IMR-90 (cell line): Measurements from ENCODE around the gene CASZ1. TPM values are rescaled to one million over a fixed set of nuclear protein-coding genes. Genes with fewer than 3 reads are reported as not detected.

Source experiments
- ATAC-seq: fragments of 200-7000 bp; cut with Tn5 transposase; 2 replicates; pipeline ENCODE4 v1.9.1; 2020; ENCODE audit warnings: low read depth, mild to moderate bottlenecking, moderate library complexity
- BruUV-seq: library from RNA; stranded (reverse); fragments of 400-500 nt; replicated peaks from 2 replicates; lab custom pipeline; 2021; lab: Mats Ljungman, UMichigan
- CTCF ChIA-PET: fragments of 300-600 bp; formaldehyde crosslinking; extraction: SDS; loops from one replicate; lab custom pipeline; 2021; ENCODE audit warnings: antibody characterized with exemption; lab: Yijun Ruan, JAX
- POLR2A ChIA-PET: fragments of 300-600 bp; sonication (Branson Sonifier 250); formaldehyde crosslinking; loops from one replicate; lab custom pipeline; 2022; ENCODE audit warnings: antibody characterized with exemption; ENCODE audit not compliant: unreplicated experiment; lab: Charles Lee
- DNase-seq: peaks from one replicate; pipeline ENCODE4 v3.0.0; 2013
- H2AFZ ChIP-seq: replicated peaks from 2 replicates; pipeline ENCODE3; 2013; ENCODE audit warnings: low read length, mild to moderate bottlenecking; ENCODE audit not compliant: poor library complexity
- H2AK5ac ChIP-seq: 2 replicates; pipeline ENCODE4 v1.6.1; 2013; ENCODE audit warnings: low read depth, low read length, inconsistent platforms
- H2AK9ac ChIP-seq: replicated peaks from 2 replicates; pipeline ENCODE3; 2013; ENCODE audit warnings: mild to moderate bottlenecking, low read depth, low read length, moderate library complexity; ENCODE audit not compliant: poor library complexity
- H2BK120ac ChIP-seq: 2 replicates; pipeline ENCODE4 v1.6.1; 2013; ENCODE audit warnings: low read depth, low read length, inconsistent platforms
- H2BK15ac ChIP-seq: 3 replicates; pipeline ENCODE4 v1.6.1; 2013; ENCODE audit warnings: low read depth, low read length, inconsistent platforms
- H2BK20ac ChIP-seq: 2 replicates; pipeline ENCODE4 v1.6.1; 2013; ENCODE audit warnings: low read depth, mild to moderate bottlenecking, inconsistent platforms, low read length, moderate library complexity
- H2BK5ac ChIP-seq: 2 replicates; pipeline ENCODE4 v1.6.1; 2013; ENCODE audit warnings: mild to moderate bottlenecking, low read depth, low read length, inconsistent platforms; ENCODE audit not compliant: poor library complexity, severe bottlenecking
- H3K14ac ChIP-seq: replicated peaks from 2 replicates; pipeline ENCODE4 v1.6.1; 2013; ENCODE audit warnings: low read depth, low read length, inconsistent platforms
- H3K18ac ChIP-seq: 2 replicates; pipeline ENCODE4 v1.6.1; 2013; ENCODE audit warnings: low read depth, low read length, control low read depth
- H3K23ac ChIP-seq: 2 replicates; pipeline ENCODE4 v1.6.1; 2013; ENCODE audit warnings: low read depth, low read length, inconsistent platforms
- H3K27ac ChIP-seq: 2 replicates; pipeline ENCODE4 v1.5.1; 2013; ENCODE audit warnings: mild to moderate bottlenecking, control low read depth, low read length; ENCODE audit not compliant: insufficient read depth
- H3K27me3 ChIP-seq: 2 replicates; pipeline ENCODE4 v1.6.1; 2013; ENCODE audit warnings: low read length; ENCODE audit not compliant: control insufficient read depth, insufficient read depth
- H3K36me3 ChIP-seq: 2 replicates; pipeline ENCODE4 v1.6.1; 2013; ENCODE audit warnings: low read length, mixed read lengths; ENCODE audit not compliant: control insufficient read depth, insufficient read depth
- H3K4ac ChIP-seq: 2 replicates; pipeline ENCODE4 v1.6.1; 2013; ENCODE audit warnings: low read depth, low read length, inconsistent platforms
- H3K4me1 ChIP-seq: 2 replicates; pipeline ENCODE4 v1.6.1; 2013; ENCODE audit warnings: low read length, mixed read lengths; ENCODE audit not compliant: control insufficient read depth, insufficient read depth
- H3K4me2 ChIP-seq: 2 replicates; pipeline ENCODE4 v1.6.1; 2013; ENCODE audit warnings: low read depth, mild to moderate bottlenecking, control low read depth, low read length, moderate library complexity
- H3K4me3 ChIP-seq: 2 replicates; pipeline ENCODE4 v1.5.1; 2013; ENCODE audit warnings: low read depth, mild to moderate bottlenecking, control low read depth, low read length, moderate library complexity; ENCODE audit not compliant: insufficient read depth
- H3K56ac ChIP-seq: 2 replicates; pipeline ENCODE4 v1.6.1; 2013; ENCODE audit warnings: low read length, inconsistent platforms; ENCODE audit not compliant: insufficient read depth; ENCODE audit errors: extremely low read depth
- H3K79me1 ChIP-seq, 2 experiments: 2 replicates each; pipeline ENCODE4 v1.6.1; 2013; ENCODE audit warnings: low read length in 2 of 2, inconsistent platforms in 1 of 2, low read depth in 1 of 2
- H3K9ac ChIP-seq: 2 replicates; pipeline ENCODE4 v1.6.1; 2013; ENCODE audit warnings: low read depth, low read length, control low read depth
- H3K9me1 ChIP-seq: 2 replicates; pipeline ENCODE4 v1.6.1; 2013; ENCODE audit warnings: low read length, inconsistent platforms; ENCODE audit not compliant: insufficient read depth
- H3K9me3 ChIP-seq: 2 replicates; pipeline ENCODE4 v1.6.1; 2013; ENCODE audit warnings: low read length; ENCODE audit not compliant: control insufficient read depth, insufficient read depth
- H4K20me1 ChIP-seq: 2 replicates; pipeline ENCODE4 v1.6.1; 2013; ENCODE audit warnings: low read length, inconsistent platforms; ENCODE audit not compliant: insufficient read depth
- H4K5ac ChIP-seq: 2 replicates; pipeline ENCODE4 v1.6.1; 2013; ENCODE audit warnings: mild to moderate bottlenecking, low read depth, low read length, control low read depth
- H4K8ac ChIP-seq, 2 experiments: 2 replicates each; pipeline ENCODE4 v1.6.1; 2013; ENCODE audit warnings: low read depth in 2 of 2, low read length in 2 of 2, control low read depth in 1 of 2, inconsistent platforms in 1 of 2
- H4K91ac ChIP-seq: 2 replicates; pipeline ENCODE4 v1.6.1; 2013; ENCODE audit warnings: low read depth, low read length, inconsistent platforms; ENCODE audit not compliant: insufficient read depth
- BHLHE40 ChIP-seq: fragments of 150-350 bp; IDR thresholded peaks from 2 replicates; pipeline ENCODE4 v1.6.1; 2016; ENCODE audit warnings: mild to moderate bottlenecking, low read depth, low read length
- CHD1 ChIP-seq: IDR thresholded peaks from 2 replicates; pipeline ENCODE4 v1.6.1; 2012; ENCODE audit warnings: low read depth, low read length, improper control_type of control experiment
- ELK1 ChIP-seq: fragments of 150-350 bp; IDR thresholded peaks from 2 replicates; pipeline ENCODE4 v1.6.1; 2016; ENCODE audit warnings: low read depth, mild to moderate bottlenecking, low read length, moderate library complexity, borderline replicate concordance
- MAFK ChIP-seq: IDR thresholded peaks from 2 replicates; pipeline ENCODE4 v1.6.1; 2012; ENCODE audit warnings: low read depth, low read length, improper control_type of control experiment
- MAZ ChIP-seq: IDR thresholded peaks from 2 replicates; pipeline ENCODE4 v1.6.1; 2012; ENCODE audit warnings: low read depth, mild to moderate bottlenecking, low read length, improper control_type of control experiment, moderate library complexity, borderline replicate concordance
- MXI1 ChIP-seq: IDR thresholded peaks from 2 replicates; pipeline ENCODE4 v1.6.1; 2012; ENCODE audit warnings: low read depth, mild to moderate bottlenecking, low read length, moderate library complexity, borderline replicate concordance
- NFE2L2 ChIP-seq: fragments of 150-350 bp; IDR thresholded peaks from 2 replicates; pipeline ENCODE4 v1.6.1; 2016; ENCODE audit warnings: low read depth, mild to moderate bottlenecking, low read length
- POLR2A ChIP-seq: IDR thresholded peaks from 2 replicates; pipeline ENCODE4 v1.6.1; 2012; ENCODE audit warnings: mild to moderate bottlenecking, low read depth, low read length
- RCOR1 ChIP-seq: IDR thresholded peaks from 2 replicates; pipeline ENCODE4 v1.6.1; 2012; ENCODE audit warnings: mild to moderate bottlenecking, low read length, improper control_type of control experiment; ENCODE audit not compliant: insufficient replicate concordance
- RFX5 ChIP-seq: IDR thresholded peaks from 2 replicates; pipeline ENCODE4 v1.8.0; 2012; ENCODE audit warnings: low read depth, mild to moderate bottlenecking, low read length, moderate library complexity
- SMC3 ChIP-seq: fragments of 150-350 bp; IDR thresholded peaks from 2 replicates; pipeline ENCODE4 v1.6.1; 2016; ENCODE audit warnings: low read depth, mild to moderate bottlenecking, antibody characterized with exemption, low read length, moderate library complexity
- WGBS, 2 experiments: methylation state at CpG; one replicate each; pipeline versions ENCODE4 v1.1.5 to v1.1.7; 2013; ENCODE audit warnings: missing lambda C conversion rate in 2 of 2; ENCODE audit not compliant: insufficient read length in 1 of 2; ENCODE audit errors: extremely low coverage in 2 of 2; 5-methylcytosine and 5-hydroxymethylcytosine counted together
- dilution Hi-C: fragments of 300-500 bp; cut with HindIII; formaldehyde crosslinking; loops from one replicate; pipeline ENCODE4 v1.14.3; 2018; ENCODE audit warnings: low sequenced_read_pairs; ENCODE audit not compliant: unreplicated experiment
- in situ Hi-C: fragments of 300-500 bp; cut with MboI; formaldehyde crosslinking; loops from 3 replicates; pipeline ENCODE4 v1.14.3; 2019; ENCODE audit warnings: low sequenced_read_pairs, inconsistent platforms, mixed read lengths
- intact Hi-C: fragments of 100-400 bp; cut with micrococcal nuclease; formaldehyde crosslinking; loops from 2 replicates; pipeline ENCODE4 v1.10.0; 2022
- polyA plus RNA-seq, 3 experiments: library from polyadenylated mRNA; depleted of rRNA; stranded (reverse); fragments of >200 nt; gene quantifications; 2 replicates each; pipeline ENCODE4 v1.2.3, GENCODE V29; 2012; ENCODE audit warnings: low replicate concordance in 1 of 3
- total RNA-seq: library from RNA; depleted of rRNA; stranded (reverse); fragments of >200 nt; gene quantifications from 2 replicates; pipeline ENCODE4 v1.2.3, GENCODE V29; 2012
- TF ChIP-seq, protein P1 (sequence below): conservative IDR thresholded peaks from 2 replicates; pipeline ENCODE4 v1.5.1; 2012; ENCODE audit warnings: mild to moderate bottlenecking, low read depth, low read length, improper control_type of control experiment
- TF ChIP-seq, protein P2 (sequence below): fragments of 150-350 bp; IDR thresholded peaks from 2 replicates; pipeline ENCODE4 v1.6.1; 2017; ENCODE audit warnings: mild to moderate bottlenecking, antibody characterized with exemption, low read length, low read depth

CASZ1 gene
- total and polyA plus RNA-seq, 2 of the 4 experiments (the other 2 are of a cell fraction), result 0.18 to 0.24 TPM

DNA sequence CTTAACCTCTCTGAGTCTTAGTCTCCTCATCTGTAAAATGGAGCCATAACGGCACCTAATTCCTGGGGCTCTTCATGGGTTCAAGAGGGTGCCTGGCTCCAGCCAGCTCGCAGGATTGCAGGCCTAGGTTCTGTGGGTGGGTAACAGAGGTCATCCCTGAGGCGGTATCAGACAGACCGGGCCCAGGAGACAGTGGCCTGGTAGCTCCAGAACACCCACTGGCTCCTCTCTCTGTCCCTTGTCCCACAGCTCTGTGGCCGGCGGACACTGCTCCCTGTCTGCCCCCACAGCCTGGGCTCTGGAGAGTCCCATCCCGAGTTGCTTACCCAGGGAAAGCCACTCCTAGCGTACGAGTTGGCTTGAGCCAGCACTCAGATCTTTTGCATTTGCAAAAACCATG, 171.4 kb downstream of the CASZ1 start:
- ChIA-PET POLR2A (no interaction called here), CTCF (no interaction called here)
- H3K9me3 ChIP-seq, result no peaks in the 10 kb centered on the region
- no peak overlapping the region for H2AK9ac ChIP-seq
- ATAC-seq (no peak), DNase-seq (no peak)
- H3K18ac ChIP-seq, result no peak overlapping the region
- H4K8ac ChIP-seq, result no peak overlapping the region
- no peak overlapping the region for H2AFZ ChIP-seq
- intact Hi-C loops (no loop called here), dilution Hi-C loops (no loop called here), in situ Hi-C loops (no loop called here)
- no peak overlapping the region for H3K14ac ChIP-seq
- H4K91ac ChIP-seq, result no peak overlapping the region
- no peak overlapping the region for H3K27ac ChIP-seq
- no peak overlapping the region for H2BK15ac ChIP-seq
- H2BK20ac ChIP-seq, result no peak overlapping the region
- no peaks in the 10 kb centered on the region for H3K4me1 ChIP-seq
- TF ChIP-seq, protein P1, sequence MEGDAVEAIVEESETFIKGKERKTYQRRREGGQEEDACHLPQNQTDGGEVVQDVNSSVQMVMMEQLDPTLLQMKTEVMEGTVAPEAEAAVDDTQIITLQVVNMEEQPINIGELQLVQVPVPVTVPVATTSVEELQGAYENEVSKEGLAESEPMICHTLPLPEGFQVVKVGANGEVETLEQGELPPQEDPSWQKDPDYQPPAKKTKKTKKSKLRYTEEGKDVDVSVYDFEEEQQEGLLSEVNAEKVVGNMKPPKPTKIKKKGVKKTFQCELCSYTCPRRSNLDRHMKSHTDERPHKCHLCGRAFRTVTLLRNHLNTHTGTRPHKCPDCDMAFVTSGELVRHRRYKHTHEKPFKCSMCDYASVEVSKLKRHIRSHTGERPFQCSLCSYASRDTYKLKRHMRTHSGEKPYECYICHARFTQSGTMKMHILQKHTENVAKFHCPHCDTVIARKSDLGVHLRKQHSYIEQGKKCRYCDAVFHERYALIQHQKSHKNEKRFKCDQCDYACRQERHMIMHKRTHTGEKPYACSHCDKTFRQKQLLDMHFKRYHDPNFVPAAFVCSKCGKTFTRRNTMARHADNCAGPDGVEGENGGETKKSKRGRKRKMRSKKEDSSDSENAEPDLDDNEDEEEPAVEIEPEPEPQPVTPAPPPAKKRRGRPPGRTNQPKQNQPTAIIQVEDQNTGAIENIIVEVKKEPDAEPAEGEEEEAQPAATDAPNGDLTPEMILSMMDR, result no peak
- no peak for TF ChIP-seq SMC3
- no peak for TF ChIP-seq BHLHE40
- TF ChIP-seq CHD1, result no peak
- TF ChIP-seq ELK1, result no peak
- no peak for TF ChIP-seq MXI1
- no peak for TF ChIP-seq NFE2L2
- no peak for TF ChIP-seq MAZ
- no peak for TF ChIP-seq RFX5
- no peak for TF ChIP-seq MAFK
- no peak for TF ChIP-seq RCOR1
- no peak for TF ChIP-seq POLR2A
- TF ChIP-seq, protein P2, sequence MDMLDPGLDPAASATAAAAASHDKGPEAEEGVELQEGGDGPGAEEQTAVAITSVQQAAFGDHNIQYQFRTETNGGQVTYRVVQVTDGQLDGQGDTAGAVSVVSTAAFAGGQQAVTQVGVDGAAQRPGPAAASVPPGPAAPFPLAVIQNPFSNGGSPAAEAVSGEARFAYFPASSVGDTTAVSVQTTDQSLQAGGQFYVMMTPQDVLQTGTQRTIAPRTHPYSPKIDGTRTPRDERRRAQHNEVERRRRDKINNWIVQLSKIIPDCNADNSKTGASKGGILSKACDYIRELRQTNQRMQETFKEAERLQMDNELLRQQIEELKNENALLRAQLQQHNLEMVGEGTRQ, result no peak
- no peak overlapping the region for H2AK5ac ChIP-seq
- H3K9ac ChIP-seq, result no peak overlapping the region
- no TSS peak for BruUV-seq
- WGBS, 2 experiments, result 85% methylated on average over 5 of the region's 9 CpGs; no CpG with 5 or more reads in 1 of the 2 experiments
- no peaks in the 10 kb centered on the region for H3K27me3 ChIP-seq
- H3K36me3 ChIP-seq, result peaks cover 27% of the 10 kb centered on the region
- no peak overlapping the region for H3K56ac ChIP-seq
- H3K79me1 ChIP-seq, result no peaks in the 10 kb centered on the region
- H3K9me1 ChIP-seq, result no peaks in the 10 kb centered on the region
- no peaks in the 10 kb centered on the region for H4K20me1 ChIP-seq
- H4K5ac ChIP-seq, result no peak overlapping the region
- no peak overlapping the region for H3K23ac ChIP-seq
- H3K4me2 ChIP-seq, result no peak overlapping the region
- H3K4me3 ChIP-seq, result no peak overlapping the region
- H3K4ac ChIP-seq, result no peak overlapping the region
- no peak overlapping the region for H2BK5ac ChIP-seq
- H2BK120ac ChIP-seq, result no peak overlapping the region
